Kidney glomerular epithelial cell (primary cell): Measurements from ENCODE around the gene LEF1.

ENCODE experiments used
- DNase-seq: peaks from one replicate; lab custom pipeline; 2025; lab: John Stamatoyannopoulos, UW

The LEF1 gene

GRCh38 chr4:108168671-108169523, at the start of gene LEF1:
Gene LEF1 (minus strand): TSS chr4:108168932. CDS start chr4:108167767, 1,165 bp downstream.
- DNase-seq = peak; percentile 41

- DNase-seq = no peak
These were observed 47.8 kb upstream of the LEF1 start for GRCh38 chr4:108216510-108216909.

GRCh38 chr4:108215055-108215454, 46.3 kb upstream of the LEF1 start:
- DNase-seq = no peak

- no peak for DNase-seq
These were observed 45.0 kb upstream of the LEF1 start for GRCh38 chr4:108213723-108214122.

- no peak for DNase-seq
These were observed 44.6 kb upstream of the LEF1 start for GRCh38 chr4:108213308-108213707.

- DNase-seq = no peak
These were observed 42.5 kb upstream of the LEF1 start for GRCh38 chr4:108210989-108211835.

- no peak for DNase-seq
These were observed 40.8 kb upstream of the LEF1 start for GRCh38 chr4:108209489-108209888.

GRCh38 chr4:108205859-108206258, 37.1 kb upstream of the LEF1 start:
- no peak for DNase-seq

- DNase-seq = no peak
These were observed 35.8 kb upstream of the LEF1 start for GRCh38 chr4:108204518-108204917.

- DNase-seq = no peak
These were observed 34.6 kb upstream of the LEF1 start for GRCh38 chr4:108203377-108203776.

- DNase-seq = no peak
These were observed 33.0 kb upstream of the LEF1 start for GRCh38 chr4:108201774-108202173.

GRCh38 chr4:108199881-108200280, 31.1 kb upstream of the LEF1 start:
- no peak for DNase-seq

- DNase-seq = no peak
These were observed 25.3 kb upstream of the LEF1 start for GRCh38 chr4:108193886-108194672.

- DNase-seq = no peak
These were observed 24.2 kb upstream of the LEF1 start for GRCh38 chr4:108192935-108193334.

GRCh38 chr4:108192056-108192455, 23.3 kb upstream of the LEF1 start:
- no peak for DNase-seq

- no peak for DNase-seq
These were observed 22.7 kb upstream of the LEF1 start for GRCh38 chr4:108191269-108191914.

- DNase-seq = no peak
These were observed 20.0 kb upstream of the LEF1 start for GRCh38 chr4:108188770-108189169.

- no peak for DNase-seq
These were observed 16.5 kb upstream of the LEF1 start for GRCh38 chr4:108185252-108185651.

GRCh38 chr4:108184453-108185049, 15.8 kb upstream of the LEF1 start:
- no peak for DNase-seq

GRCh38 chr4:108181704-108182103, 13.0 kb upstream of the LEF1 start:
- no peak for DNase-seq

- no peak for DNase-seq
These were observed 11.8 kb upstream of the LEF1 start for GRCh38 chr4:108180513-108180912.
